ENCODE measurements around the gene C2orf92.

C2orf92 gene

GRCh38 chr2:97699765-97700444 is 30.4 kb downstream of the C2orf92 start:
- TF ChIP-seq CTCF (IDR thresholded peaks at IDR 0.05; ENCODE audit: low read depth, low read length, missing control alignments) = peak; percentile 87
- Histone ChIP-seq H3K27ac (no peak overlapping the region), H3K27me3 (replicated peaks) (no peaks in the 10 kb centered on the region), H3K4me3 (ENCODE audit: low read depth, low read length) (no peak overlapping the region), H3K36me3 (replicated peaks) (no peaks in the 10 kb centered on the region)
- in situ Hi-C loops (cut with HindIII; ENCODE audit: low pct_ligation_motif_present, low sequenced_read_pairs) = no loop called here
- peak; percentile 63 for DNase-seq

GRCh38 chr2:97701186-97701585 is 31.7 kb downstream of the C2orf92 start:
- H3K4me3 ChIP-seq (ENCODE audit: low read depth, low read length) = no peak overlapping the region
- H3K36me3 ChIP-seq (replicated peaks) = no peaks in the 10 kb centered on the region
- in situ Hi-C loops (cut with HindIII; ENCODE audit: low pct_ligation_motif_present, low sequenced_read_pairs) = no loop called here
- no peaks in the 10 kb centered on the region for H3K27me3 ChIP-seq (replicated peaks)
- no peak overlapping the region for H3K27ac ChIP-seq
- no peak for DNase-seq
- TF ChIP-seq CTCF (IDR thresholded peaks at IDR 0.05; ENCODE audit: low read depth, low read length, missing control alignments) = no peak

DNA sequence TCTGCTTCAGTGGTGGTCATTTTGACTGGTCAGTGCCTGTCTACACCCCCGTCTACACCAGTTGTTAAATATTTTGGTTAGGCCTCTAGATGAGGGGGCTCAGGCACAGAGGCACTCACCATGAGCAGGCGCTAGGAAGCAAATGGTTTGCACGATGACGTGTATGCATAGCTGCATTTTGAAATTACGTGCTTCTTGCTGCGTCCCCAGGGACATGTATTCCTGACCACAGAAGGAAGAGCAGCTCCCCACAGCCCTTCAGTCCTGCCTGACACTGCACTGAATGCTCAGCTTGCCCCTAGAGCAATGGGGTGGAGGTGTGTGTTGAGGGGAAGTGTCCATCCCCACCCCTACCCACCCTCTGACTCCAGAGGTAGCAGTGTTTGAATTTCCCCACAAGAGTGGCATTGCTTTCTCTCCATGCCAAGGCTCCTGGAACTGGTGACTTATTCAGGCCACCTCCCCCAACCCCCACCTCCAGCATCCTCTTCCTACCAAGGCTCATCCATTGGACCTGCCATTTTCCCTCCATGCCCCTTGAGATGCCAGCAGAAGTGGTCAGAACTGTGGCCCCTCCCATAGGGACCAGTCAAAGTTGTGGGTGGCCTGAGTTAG is 32.4 kb downstream of the C2orf92 start:
- peak; percentile 79 for DNase-seq
- Histone ChIP-seq H3K36me3 (replicated peaks) (no peaks in the 10 kb centered on the region), H3K4me3 (ENCODE audit: low read depth, low read length) (no peak overlapping the region), H3K27me3 (replicated peaks) (no peaks in the 10 kb centered on the region), H3K27ac (no peak overlapping the region)
- TF ChIP-seq CTCF (IDR thresholded peaks at IDR 0.05; ENCODE audit: low read depth, low read length, missing control alignments) = no peak
- in situ Hi-C loops (cut with HindIII; ENCODE audit: low pct_ligation_motif_present, low sequenced_read_pairs) = no loop called here

DNA sequence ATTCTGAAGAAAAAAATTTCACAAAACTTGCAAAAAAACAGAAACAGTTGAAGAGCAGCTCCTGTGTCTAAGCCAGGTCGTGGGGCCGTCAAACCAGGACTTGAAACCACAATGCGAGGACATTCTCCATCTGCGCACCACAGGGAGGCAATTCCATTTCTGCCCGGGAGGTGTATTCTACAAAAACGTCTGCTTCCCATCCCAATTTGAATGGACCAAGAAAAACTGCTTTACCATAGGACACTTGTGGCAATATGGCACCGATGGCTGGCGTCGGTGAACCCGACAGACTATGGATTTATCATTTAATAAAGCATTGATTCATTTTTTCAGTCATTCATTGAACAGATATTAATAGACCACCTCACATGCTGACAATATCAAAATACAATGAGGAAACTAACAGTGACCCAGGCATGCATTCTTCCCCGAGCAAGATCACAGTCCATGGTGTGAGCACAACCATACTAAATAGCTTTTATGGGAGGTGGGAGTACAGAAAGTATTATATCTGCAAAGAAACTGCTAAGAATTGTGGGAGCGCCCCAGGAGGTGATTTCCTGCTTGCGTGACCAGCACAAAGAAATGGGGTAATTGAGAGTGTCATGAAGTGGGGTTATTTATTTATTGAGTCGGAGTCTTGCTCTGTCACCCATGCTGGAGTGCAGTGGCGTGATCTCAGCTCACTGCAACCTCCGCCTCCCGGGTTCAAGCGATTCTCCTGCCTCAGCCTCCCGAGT is 33.4 kb downstream of the C2orf92 start:
- Histone ChIP-seq H3K36me3 (replicated peaks) (no peaks in the 10 kb centered on the region), H3K4me3 (ENCODE audit: low read depth, low read length) (no peak overlapping the region), H3K27me3 (replicated peaks) (no peaks in the 10 kb centered on the region), H3K27ac (no peak overlapping the region)
- in situ Hi-C loops (cut with HindIII; ENCODE audit: low pct_ligation_motif_present, low sequenced_read_pairs) = no loop called here
- DNase-seq = no peak
- no peak for TF ChIP-seq CTCF (IDR thresholded peaks at IDR 0.05; ENCODE audit: low read depth, low read length, missing control alignments)

GRCh38 chr2:97703741-97704140 is 34.2 kb downstream of the C2orf92 start:
- no peak for TF ChIP-seq CTCF (IDR thresholded peaks at IDR 0.05; ENCODE audit: low read depth, low read length, missing control alignments)
- in situ Hi-C loops (cut with HindIII; ENCODE audit: low pct_ligation_motif_present, low sequenced_read_pairs) = no loop called here
- H3K36me3 ChIP-seq (replicated peaks) = no peaks in the 10 kb centered on the region
- no peak for DNase-seq
- no peak overlapping the region for H3K4me3 ChIP-seq (ENCODE audit: low read depth, low read length)
- H3K27ac ChIP-seq = no peak overlapping the region
- no peaks in the 10 kb centered on the region for H3K27me3 ChIP-seq (replicated peaks)
